Kidney glomerular epithelial cell (primary cell): ENCODE data around the gene CDON.
"Not testable (repeated sequence)": the region's sequence is repeated elsewhere in the genome, so short reads cannot be mapped to it uniquely, and the experiment has no call there.

Experiments
- DNase-seq: peaks from one replicate; lab custom pipeline; 2025; lab: John Stamatoyannopoulos, UW

Gene CDON

DNA sequence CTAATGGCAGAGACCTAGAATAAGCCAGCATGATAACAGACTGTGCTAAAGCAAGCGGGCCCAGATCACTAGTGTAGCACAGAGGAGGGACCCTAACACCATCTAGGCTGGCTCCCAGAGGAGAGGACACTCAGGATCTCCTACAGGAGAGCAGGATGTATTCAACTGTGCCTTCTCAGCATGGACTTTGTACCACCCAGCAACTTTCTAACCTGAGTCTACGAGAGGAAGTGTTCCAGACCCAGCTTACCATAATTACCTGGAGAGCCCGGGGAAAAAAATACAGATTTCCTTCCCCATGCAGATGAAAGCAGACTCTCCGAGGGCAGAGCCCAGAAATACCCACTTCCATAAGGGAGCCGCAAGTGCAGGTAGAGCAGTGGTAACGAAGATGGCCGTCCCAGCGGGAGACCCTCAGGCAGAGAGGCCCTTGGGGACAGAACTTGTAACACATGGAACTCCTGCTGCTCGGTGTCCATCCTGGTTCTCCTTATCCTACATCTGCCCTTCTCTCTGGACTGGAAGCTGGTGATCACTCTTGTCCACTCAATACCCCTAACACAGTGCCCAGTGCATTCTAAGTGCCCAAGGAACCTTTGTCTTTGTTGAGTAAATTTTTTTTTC, 138.2 kb downstream of the CDON start:
- no peak for DNase-seq

DNA sequence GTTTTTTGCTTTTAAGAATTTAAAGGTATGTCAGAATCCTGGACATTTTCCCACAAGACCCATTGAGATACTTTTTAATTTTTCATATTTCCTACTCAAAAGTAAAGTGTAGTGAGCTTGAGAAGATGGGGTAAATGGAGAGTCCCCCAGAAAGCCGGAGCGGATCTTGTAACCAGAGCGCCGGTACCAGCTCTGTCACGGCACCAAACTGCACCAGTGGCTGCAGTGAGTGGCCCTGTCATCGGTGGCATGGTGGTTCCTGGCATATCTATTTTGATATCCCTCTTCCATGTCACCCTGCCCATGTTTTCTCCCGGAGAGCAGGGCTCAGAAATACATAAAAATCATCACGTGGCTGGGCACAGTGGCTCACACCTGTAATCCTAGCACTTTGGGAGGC, 139.0 kb downstream of the CDON start:
- DNase-seq = no peak

DNA sequence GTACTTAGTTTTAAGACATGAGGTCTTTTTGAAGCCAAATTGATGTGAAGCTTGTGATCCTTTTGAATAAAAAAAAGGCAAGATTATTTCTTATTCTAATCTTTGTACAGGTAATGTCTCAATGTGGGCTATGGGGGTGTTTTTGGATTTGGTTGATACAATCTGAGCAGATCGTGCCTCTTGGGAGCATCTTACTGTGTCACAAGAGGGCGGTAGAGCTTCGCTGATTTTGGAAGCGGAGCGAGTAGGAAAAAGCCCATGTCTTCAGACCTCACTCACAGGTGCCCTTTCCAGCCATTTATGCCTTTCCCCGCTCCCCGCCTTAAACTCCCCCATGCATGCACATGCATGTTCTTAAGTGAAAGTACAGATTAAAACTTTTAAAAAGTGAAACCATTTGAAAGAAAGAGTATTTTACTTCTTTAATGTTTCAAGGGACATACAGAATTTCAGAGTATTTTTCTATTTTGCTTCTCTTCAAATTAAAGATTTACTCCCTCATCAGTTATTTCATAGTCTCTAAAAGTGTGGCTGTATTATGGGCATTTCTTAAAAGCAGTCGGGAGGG, 139.6 kb downstream of the CDON start:
- peak; percentile 50 for DNase-seq

DNA sequence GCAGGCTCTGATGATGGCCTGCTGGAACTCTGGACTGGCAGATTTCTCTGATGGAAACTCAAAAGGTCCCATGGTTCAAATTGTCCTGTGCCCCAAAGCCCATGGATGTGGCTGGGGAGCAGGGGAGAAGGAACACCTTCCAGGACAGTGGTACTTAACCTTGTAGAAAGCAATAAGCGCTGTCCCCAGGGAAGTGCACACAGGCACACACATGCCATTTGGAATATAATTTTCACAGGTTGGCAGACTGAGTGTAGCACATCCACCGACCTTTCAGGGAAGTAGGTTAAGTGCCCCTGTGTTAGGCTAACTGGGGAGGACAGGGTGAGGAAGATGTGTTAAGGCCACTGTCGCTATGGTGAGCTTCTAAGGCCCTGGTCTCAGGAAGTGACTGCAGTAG, 140.5 kb downstream of the CDON start:
- no peak for DNase-seq

DNA sequence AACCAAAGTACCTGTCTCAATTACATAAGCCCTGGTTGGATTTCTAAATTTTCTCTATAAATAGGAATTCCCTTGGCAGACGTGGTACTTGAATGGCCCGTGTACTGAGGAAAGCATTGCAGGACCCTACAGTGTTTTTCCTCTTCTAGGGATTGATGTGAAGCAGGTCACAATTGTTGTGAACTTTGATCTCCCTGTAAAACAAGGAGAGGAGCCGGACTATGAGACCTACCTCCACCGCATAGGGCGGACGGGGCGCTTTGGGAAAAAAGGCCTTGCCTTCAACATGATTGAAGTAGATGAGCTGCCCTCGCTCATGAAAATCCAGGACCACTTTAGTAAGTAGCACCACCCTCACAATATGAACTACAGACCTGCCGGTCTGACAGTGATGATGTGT, 141.6 kb downstream of the CDON start:
- DNase-seq = no peak

DNA sequence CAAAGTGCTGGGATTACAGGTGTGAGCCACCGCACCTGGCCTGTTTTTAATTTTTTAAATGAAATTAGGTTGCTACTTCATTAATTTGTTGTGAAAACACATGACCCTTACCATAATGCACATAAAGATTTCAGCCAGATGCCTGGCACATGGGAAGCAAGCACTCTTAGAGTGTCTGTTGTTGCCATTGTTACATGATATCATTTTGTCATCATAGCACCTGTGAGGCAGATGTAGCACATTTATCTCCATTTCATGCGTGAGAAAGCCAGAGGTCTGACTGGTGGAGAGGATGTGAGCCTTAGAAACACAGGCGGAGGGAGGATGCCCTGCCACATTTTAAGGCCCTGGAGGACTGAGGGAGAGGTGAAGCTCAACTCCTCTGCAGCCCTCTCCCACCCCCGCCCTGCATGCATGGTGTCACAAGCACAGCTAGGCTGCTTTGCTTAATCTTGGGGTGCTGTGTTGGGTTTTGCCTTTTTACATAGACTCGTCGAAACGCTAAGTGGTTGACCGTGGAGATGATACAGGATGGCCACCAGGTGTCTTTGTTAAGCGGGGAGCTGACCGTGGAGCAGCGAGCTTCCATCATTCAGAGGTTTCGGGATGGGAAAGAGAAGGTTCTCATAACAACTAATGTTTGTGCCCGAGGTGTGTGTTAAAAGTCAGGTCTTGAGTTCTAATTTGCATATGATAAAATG, 144.4 kb downstream of the CDON start:
- DNase-seq = no peak

DNA sequence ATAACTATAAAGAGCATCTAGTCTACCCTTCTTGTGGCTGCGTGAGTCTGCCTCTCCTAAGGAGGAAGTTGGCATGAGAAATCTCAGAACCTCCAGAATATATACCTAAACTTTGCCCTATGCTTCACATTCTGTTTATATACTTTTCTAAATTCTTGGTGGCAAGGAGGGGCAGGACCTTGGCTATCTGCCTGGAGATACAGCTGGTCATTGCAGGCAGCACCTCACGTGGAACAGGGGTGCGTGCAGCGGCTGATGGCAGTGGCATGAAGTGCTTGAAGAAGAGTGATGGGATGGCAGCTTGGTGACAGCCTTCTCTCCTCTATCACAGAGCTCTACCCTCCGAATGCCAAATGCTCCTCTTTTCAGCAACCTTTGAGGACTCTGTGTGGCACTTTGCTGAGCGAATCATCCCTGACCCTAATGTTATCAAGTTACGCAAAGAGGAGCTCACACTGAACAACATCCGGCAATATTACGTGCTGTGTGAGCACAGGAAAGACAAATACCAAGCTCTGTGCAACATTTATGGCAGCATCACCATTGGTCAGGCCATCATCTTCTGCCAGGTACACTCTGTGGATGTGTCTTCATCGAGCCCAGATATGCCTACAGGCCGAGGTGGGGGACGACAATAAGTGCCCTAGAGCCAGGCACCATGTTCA, 145.9 kb downstream of the CDON start:
- DNase-seq = no peak

DNA sequence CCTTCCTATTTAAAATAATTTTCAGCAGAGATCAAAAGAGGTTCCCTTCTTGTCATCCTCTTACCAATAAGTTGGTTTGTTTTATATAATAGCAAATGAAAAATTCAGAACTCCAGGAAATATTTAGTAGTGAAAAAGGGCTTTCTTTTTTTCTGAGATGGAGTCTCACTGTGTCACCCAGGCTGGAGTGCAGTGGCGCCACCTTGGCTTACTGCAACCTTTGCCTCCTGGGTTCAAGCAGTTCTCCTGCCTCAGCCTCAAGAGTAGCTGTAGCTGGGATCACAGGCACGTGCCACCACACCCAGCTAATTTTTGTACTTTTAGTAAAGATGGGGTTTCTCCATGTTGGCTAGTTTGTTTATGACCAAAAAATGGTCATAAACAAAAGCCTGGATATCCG, 148.1 kb downstream of the CDON start:
- not testable (repeated sequence) for DNase-seq

DNA sequence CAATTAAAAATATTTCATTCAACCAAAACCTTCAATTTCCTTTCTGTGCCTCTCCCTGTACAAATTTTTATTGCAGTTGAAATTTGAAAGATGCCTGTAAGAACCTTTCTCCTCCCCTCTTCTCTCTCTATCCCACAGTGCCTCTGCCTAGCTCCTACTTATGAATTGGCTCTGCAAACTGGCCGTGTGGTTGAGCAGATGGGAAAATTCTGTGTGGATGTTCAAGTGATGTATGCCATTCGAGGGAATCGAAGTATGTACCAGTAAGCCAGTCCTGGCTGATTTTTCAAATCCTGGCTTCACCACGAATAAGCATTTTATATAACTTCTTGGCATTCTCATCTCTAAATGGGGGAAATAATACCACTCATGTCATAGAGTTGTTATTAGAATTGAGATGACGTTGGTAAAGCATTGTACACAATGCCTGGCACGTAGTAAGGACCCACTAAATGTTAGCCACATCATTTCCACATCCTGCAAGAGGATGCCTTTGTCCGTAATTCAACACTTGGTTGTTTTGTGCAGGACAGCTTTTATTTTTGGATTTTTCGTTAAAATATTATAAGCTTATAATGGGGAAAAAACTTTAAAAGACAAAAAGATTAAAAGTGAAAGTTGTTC, 152.3 kb downstream of the CDON start:
- DNase-seq = no peak
